Neural crest cell (in vitro differentiated cells): ENCODE measurements around the gene CDO1. TPM values are rescaled to one million over a fixed set of nuclear protein-coding genes. Genes with fewer than 3 reads are reported as not detected.
A peak's percentile ranks its signal among the peaks of the same experiment; 100 is the strongest.

Experiments
- DNase-seq: peaks from one replicate; pipeline ENCODE4 v3.0.0; 2021; ENCODE audit warnings: low read depth, mixed read lengths, low spot score
- H3K27ac Mint-ChIP-seq: one replicate; pipeline ENCODE4 v1.8.0; 2021; ENCODE audit warnings: mild to moderate bottlenecking, mixed read lengths; ENCODE audit not compliant: unreplicated experiment
- H3K27me3 Mint-ChIP-seq: 2 replicates; pipeline ENCODE4 v1.8.0; 2021; ENCODE audit warnings: low read depth, mild to moderate bottlenecking, mixed read lengths
- H3K36me3 Mint-ChIP-seq: 2 replicates; pipeline ENCODE4 v1.8.0; 2021; ENCODE audit warnings: low read depth, mild to moderate bottlenecking, mixed read lengths
- H3K4me1 Mint-ChIP-seq: 2 replicates; pipeline ENCODE4 v1.8.0; 2021; ENCODE audit warnings: mixed read lengths
- H3K4me3 Mint-ChIP-seq: one replicate; pipeline ENCODE4 v1.8.0; 2021; ENCODE audit warnings: mild to moderate bottlenecking, mixed read lengths
- H3K9me3 Mint-ChIP-seq: 2 replicates; pipeline ENCODE4 v1.8.0; 2021; ENCODE audit warnings: mixed read lengths
- total RNA-seq: library from RNA; stranded (reverse); gene quantifications from 2 replicates; pipeline ENCODE4 v1.2.1, GENCODE V29; 2021
- TF ChIP-seq, protein P1 (sequence below): fragments of 200-600 bp; sonication (generic); conservative IDR thresholded peaks from 2 replicates; pipeline ENCODE4 v1.5.0; 2021; ENCODE audit warnings: antibody characterized with exemption, mild to moderate bottlenecking

Gene CDO1
- total RNA-seq, 1 donor from 2014 or later, result 28.9 TPM

DNA sequence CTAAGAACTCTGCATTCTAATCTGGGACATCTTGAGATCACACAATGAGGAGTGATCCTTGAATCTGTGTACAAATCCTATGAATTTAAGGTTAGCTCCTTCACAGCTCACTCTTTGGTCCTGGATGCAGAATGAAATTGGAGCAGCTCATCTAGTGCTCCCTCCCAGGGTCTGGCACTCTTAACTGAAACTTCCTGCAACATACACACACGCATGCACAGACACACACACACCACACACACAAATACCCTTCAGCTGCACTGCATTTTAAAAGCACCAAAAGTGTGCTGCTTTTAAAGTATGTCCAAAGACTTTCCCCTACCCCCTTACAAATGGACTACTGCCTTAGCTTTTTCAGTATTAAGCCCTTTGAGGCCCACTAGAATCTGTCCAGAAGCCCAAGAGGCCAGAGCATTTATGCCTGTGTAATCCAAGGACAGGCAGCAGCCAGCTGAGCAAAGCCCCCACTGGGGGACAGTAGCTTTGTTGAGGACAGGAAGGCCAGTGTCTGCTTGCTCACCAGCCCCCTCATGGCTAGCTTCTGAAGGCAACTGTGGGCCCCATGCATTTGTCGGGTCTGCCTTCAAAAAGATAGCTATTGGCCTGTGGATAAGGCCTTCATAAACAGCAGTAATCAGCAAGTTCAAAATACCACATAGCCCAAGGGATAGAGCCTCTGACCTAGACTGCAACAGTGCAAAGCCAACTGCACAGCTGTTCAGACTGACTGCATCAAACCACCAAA is 43.6 kb downstream of the CDO1 start:
- H3K4me3 Mint-ChIP-seq, result no peak overlapping the region
- H3K36me3 Mint-ChIP-seq, result no peaks in the 10 kb centered on the region
- TF ChIP-seq, protein P1, sequence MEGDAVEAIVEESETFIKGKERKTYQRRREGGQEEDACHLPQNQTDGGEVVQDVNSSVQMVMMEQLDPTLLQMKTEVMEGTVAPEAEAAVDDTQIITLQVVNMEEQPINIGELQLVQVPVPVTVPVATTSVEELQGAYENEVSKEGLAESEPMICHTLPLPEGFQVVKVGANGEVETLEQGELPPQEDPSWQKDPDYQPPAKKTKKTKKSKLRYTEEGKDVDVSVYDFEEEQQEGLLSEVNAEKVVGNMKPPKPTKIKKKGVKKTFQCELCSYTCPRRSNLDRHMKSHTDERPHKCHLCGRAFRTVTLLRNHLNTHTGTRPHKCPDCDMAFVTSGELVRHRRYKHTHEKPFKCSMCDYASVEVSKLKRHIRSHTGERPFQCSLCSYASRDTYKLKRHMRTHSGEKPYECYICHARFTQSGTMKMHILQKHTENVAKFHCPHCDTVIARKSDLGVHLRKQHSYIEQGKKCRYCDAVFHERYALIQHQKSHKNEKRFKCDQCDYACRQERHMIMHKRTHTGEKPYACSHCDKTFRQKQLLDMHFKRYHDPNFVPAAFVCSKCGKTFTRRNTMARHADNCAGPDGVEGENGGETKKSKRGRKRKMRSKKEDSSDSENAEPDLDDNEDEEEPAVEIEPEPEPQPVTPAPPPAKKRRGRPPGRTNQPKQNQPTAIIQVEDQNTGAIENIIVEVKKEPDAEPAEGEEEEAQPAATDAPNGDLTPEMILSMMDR, result no peak
- no peak overlapping the region for H3K27ac Mint-ChIP-seq
- no peaks in the 10 kb centered on the region for H3K27me3 Mint-ChIP-seq
- no peak for DNase-seq
- peaks cover 16% of the 10 kb centered on the region for H3K4me1 Mint-ChIP-seq
- no peaks in the 10 kb centered on the region for H3K9me3 Mint-ChIP-seq

DNA sequence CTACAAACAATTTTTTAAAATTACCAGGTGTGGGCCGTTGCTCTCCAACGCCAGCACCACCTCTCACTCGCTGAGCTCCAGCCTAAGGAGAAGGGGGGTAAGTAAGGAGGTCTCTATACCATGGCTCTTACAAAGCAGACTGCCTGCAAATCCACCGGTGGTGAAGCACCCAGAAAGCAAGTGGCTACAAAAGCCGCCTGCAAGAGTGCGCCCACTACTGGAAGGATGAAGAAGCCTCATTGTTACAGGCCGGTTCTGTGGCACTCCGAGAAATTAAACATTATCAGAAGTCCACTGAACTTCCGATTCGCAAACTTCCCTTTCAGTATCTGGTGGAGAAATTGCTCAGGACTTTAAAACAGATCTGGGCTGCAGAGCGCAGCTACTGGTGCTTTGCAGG is 46.0 kb downstream of the CDO1 start:
- no peak for DNase-seq
- no peaks in the 10 kb centered on the region for H3K27me3 Mint-ChIP-seq
- no peak overlapping the region for H3K4me3 Mint-ChIP-seq
- H3K9me3 Mint-ChIP-seq, result no peaks in the 10 kb centered on the region
- H3K36me3 Mint-ChIP-seq, result no peaks in the 10 kb centered on the region
- no peak overlapping the region for H3K27ac Mint-ChIP-seq
- peaks cover 16% of the 10 kb centered on the region for H3K4me1 Mint-ChIP-seq
- TF ChIP-seq, protein P1, result peak; percentile 42

DNA sequence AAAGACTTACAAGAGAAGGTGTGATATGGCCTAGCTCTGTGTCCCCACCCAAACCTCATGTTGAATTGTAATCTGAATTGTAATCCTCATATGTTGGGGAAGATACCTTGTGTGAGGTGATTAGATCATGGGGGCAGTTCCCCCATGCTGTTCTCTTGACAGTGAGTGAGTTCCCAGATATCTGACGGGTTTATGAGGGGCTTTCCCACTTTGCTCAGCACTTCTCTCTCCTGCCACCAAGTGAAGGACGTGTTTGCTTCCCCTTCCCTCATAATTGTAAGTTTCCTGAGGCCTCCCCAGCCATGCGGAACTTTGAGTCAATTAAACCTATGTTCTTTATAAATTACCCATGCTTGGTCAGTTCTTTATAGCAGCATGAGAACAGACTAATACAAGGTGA is 49.0 kb downstream of the CDO1 start:
- Mint-ChIP-seq H3K27ac (no peak overlapping the region), H3K27me3 (no peaks in the 10 kb centered on the region), H3K4me1 (peaks cover 6% of the 10 kb centered on the region), H3K36me3 (no peaks in the 10 kb centered on the region), H3K9me3 (peaks cover 10% of the 10 kb centered on the region), H3K4me3 (no peak overlapping the region)
- TF ChIP-seq, protein P1, result no peak
- DNase-seq, result no peak

DNA sequence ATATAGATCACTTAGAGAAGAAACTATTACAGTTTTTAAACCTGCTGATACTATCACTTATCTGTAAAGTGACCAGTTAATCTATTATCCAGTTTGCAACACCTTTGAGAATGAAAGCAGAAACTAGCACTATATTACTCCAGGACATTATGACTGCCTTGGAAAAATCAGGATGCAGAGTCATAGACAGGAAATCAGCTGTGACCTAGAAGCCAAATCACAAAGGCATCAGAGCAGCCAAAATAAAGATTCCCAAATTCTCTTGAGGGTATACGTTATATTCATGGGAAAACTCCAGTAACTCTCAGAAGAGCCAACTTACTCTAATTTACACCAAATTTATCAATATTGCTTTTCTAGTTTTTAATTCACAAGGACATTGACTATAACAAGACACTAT is 49.9 kb downstream of the CDO1 start:
- Mint-ChIP-seq H3K36me3 (no peaks in the 10 kb centered on the region), H3K4me1 (no peaks in the 10 kb centered on the region), H3K9me3 (peaks cover 16% of the 10 kb centered on the region), H3K4me3 (no peak overlapping the region), H3K27ac (no peak overlapping the region), H3K27me3 (no peaks in the 10 kb centered on the region)
- no peak for DNase-seq
- TF ChIP-seq, protein P1, result no peak

DNA sequence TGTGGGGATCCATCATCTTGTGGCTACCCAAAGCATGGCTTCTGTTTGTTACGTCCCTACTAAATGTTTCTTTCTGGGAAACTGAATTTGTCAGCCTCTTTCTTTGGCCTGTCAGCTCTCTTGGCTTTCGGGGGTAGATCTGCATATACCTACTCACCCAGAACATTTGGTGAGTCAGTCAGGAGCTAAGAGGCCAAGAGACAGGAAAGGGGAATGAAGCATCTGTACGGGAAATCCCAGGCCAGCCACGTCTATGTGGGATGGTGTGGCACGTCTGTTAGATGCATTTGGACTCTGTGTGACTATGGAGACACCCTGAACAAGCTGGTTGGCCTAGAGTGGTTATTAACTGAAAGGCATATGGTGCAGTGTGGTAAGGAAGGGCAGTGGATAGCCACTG is 58.1 kb downstream of the CDO1 start:
- TF ChIP-seq, protein P1, result no peak
- H3K36me3 Mint-ChIP-seq, result no peaks in the 10 kb centered on the region
- no peaks in the 10 kb centered on the region for H3K4me1 Mint-ChIP-seq
- no peak overlapping the region for H3K27ac Mint-ChIP-seq
- no peaks in the 10 kb centered on the region for H3K27me3 Mint-ChIP-seq
- peaks cover 8% of the 10 kb centered on the region for H3K9me3 Mint-ChIP-seq
- H3K4me3 Mint-ChIP-seq, result no peak overlapping the region
- DNase-seq, result no peak
